IMR-90 (cell line): Measurements from ENCODE around the gene ANKS3.

Experiments
- CTCF ChIP-seq: conservative IDR thresholded peaks from 2 replicates; pipeline ENCODE4 v1.5.1; 2012; ENCODE audit warnings: mild to moderate bottlenecking, low read depth, low read length, improper control_type of control experiment
- NFE2L2 ChIP-seq: fragments of 150-350 bp; IDR thresholded peaks from 2 replicates; pipeline ENCODE4 v1.6.1; 2016; ENCODE audit warnings: low read depth, mild to moderate bottlenecking, low read length
- POLR2A ChIP-seq: IDR thresholded peaks from 2 replicates; pipeline ENCODE4 v1.6.1; 2012; ENCODE audit warnings: mild to moderate bottlenecking, low read depth, low read length
- RAD21 ChIP-seq: IDR thresholded peaks from 2 replicates; pipeline ENCODE4 v1.6.1; 2012; ENCODE audit warnings: low read length, improper control_type of control experiment
- USF2 ChIP-seq: fragments of 150-350 bp; IDR thresholded peaks from 2 replicates; pipeline ENCODE4 v1.6.1; 2017; ENCODE audit warnings: mild to moderate bottlenecking, antibody characterized with exemption, low read length, low read depth

GRCh38 chr16:4724661-4725270 lies 9.3 kb downstream of the ANKS3 start:
- TF ChIP-seq CTCF: no peak
- TF ChIP-seq POLR2A: no peak
- TF ChIP-seq USF2: no peak
- TF ChIP-seq RAD21: no peak
- no peak for TF ChIP-seq NFE2L2
